ENCODE results near the gene EVL.

DNA sequence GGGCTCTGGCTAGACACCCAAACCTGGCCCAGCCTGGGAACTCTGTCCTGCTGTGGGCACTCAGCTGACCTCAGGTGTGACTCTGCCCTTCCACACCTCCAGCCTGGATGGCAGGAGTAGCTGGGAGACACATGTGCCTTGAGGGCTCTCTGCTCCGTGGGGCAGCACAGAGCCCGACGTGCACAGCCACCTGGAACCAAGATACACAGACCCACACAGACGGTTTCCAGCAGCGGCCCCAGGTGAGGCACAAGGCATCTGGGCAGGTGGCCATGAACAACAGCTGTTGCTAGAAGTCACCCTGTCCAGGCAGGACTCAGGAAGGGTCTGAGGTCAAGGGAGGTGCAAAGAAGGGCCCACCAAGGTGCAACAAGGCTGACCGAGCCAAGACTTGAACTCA lies 88.3 kb downstream of the EVL start:
- TF ChIP-seq POLR2A (IDR thresholded peaks at IDR 0.05; ENCODE audit: low read depth, low read length): no peak
- no peak for TF ChIP-seq POLR2AphosphoS5 (IDR thresholded peaks at IDR 0.05; ENCODE audit: low read depth, low read length)
- no peak for TF ChIP-seq TAF1 (IDR thresholded peaks at IDR 0.05; ENCODE audit: low read depth, low read length)
- no peak for TF ChIP-seq SPI1 (IDR thresholded peaks at IDR 0.05; ENCODE audit: low read depth, low read length)
- no peak for TF ChIP-seq PAX5 (IDR thresholded peaks at IDR 0.05; ENCODE audit: insufficient read depth, low read length, severe bottlenecking)
- no peak for TF ChIP-seq POU2F2 (IDR thresholded peaks at IDR 0.05; ENCODE audit: low read depth, low read length)

Data from GM12891 (cell line).